ENCODE measurements around the gene SLC7A6OS. TPM values are rescaled to one million over a fixed set of nuclear protein-coding genes. Genes with fewer than 3 reads are reported as not detected.

The SLC7A6OS gene
- total RNA-seq, 1 experiment from 2014 or later: 12.1 TPM

GRCh38 chr16:68281368-68282063 is 29.2 kb downstream of the SLC7A6OS start:
- DNase-seq (ENCODE audit: low read depth): no peak

- no peak for DNase-seq (ENCODE audit: low read depth)
Measured at GRCh38 chr16:68279726-68280558, 30.8 kb downstream of the SLC7A6OS start.

- DNase-seq (ENCODE audit: low read depth): no peak
Measured at GRCh38 chr16:68276223-68276622, 34.5 kb downstream of the SLC7A6OS start.

GRCh38 chr16:68275611-68276191 is 35.0 kb downstream of the SLC7A6OS start:
- DNase-seq (ENCODE audit: low read depth): peak; percentile 80

GRCh38 chr16:68274441-68274840 is 36.3 kb downstream of the SLC7A6OS start:
- no peak for DNase-seq (ENCODE audit: low read depth)

- DNase-seq (ENCODE audit: low read depth): no peak
Measured at GRCh38 chr16:68273896-68274295, 36.9 kb downstream of the SLC7A6OS start.

- DNase-seq (ENCODE audit: low read depth): no peak
Measured at GRCh38 chr16:68273459-68273858, 37.3 kb downstream of the SLC7A6OS start.

- DNase-seq (ENCODE audit: low read depth): no peak
Measured at GRCh38 chr16:68272507-68273209, 38.1 kb downstream of the SLC7A6OS start.

- DNase-seq (ENCODE audit: low read depth): no peak
Measured at GRCh38 chr16:68270353-68270752, 40.4 kb downstream of the SLC7A6OS start.

GRCh38 chr16:68269793-68270192 is 41.0 kb downstream of the SLC7A6OS start:
- DNase-seq (ENCODE audit: low read depth): no peak

- no peak for DNase-seq (ENCODE audit: low read depth)
Measured at GRCh38 chr16:68267612-68268405, 42.9 kb downstream of the SLC7A6OS start.

- peak; percentile 86 for DNase-seq (ENCODE audit: low read depth)
Measured at GRCh38 chr16:68265078-68265920, 45.4 kb downstream of the SLC7A6OS start.

GRCh38 chr16:68264128-68265077 is 46.3 kb downstream of the SLC7A6OS start, which contains the start of gene SLC7A6:
Gene SLC7A6, plus strand, starts transcription at chr16:68264526. Its CDS starts 10,201 bp downstream, at chr16:68274727.
- peak; percentile 76 for DNase-seq (ENCODE audit: low read depth)

- DNase-seq (ENCODE audit: low read depth): no peak
Measured at GRCh38 chr16:68263559-68264127, 47.1 kb downstream of the SLC7A6OS start.

GRCh38 chr16:68259007-68259825 is 51.5 kb downstream of the SLC7A6OS start:
- DNase-seq (ENCODE audit: low read depth): no peak

GRCh38 chr16:68257906-68258800 is 52.6 kb downstream of the SLC7A6OS start:
- DNase-seq (ENCODE audit: low read depth): peak; percentile 89

Measured in LHCN-M2 (cell line).